ENCODE data around the gene MORC1. TPM values are rescaled to one million over a fixed set of nuclear protein-coding genes. Genes with fewer than 3 reads are reported as not detected.
"Not testable (repeated sequence)": the region's sequence is repeated elsewhere in the genome, so short reads cannot be mapped to it uniquely, and the experiment has no call there.

Gene MORC1
- total RNA-seq, 1 donor from 2014 or later = not detected

DNA sequence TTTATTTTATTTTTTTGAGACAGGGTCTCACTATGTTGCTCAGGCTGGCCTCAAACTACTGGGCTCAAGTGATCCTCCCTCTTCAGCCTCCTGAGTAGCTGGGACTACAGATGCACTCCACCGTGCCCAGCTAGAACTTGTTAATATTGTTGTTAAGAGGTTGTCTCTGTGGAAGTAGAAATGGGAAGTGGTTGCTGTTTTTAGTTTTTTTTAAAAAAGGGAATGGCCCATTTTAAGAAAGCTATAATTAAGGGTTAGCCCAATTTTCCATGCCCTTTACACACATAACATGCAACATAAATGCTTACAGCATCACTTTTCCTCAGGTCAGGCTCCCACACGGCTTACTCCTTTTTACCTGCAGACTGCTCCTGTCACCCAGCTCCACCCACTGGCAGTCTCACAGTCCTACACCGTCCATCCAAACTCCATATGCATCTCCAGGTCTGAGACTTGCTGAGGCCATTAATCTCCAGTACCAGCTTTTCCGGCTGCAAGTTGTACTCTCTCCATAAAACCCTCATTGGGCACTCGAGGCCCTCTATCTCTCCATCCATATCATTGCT, 19.8 kb downstream of the MORC1 start:
- peak; percentile 44 for ATAC-seq

GRCh38 chr3:109095166-109095565, 22.8 kb downstream of the MORC1 start:
- ATAC-seq = no peak

- no peak for ATAC-seq
These were observed 24.4 kb downstream of the MORC1 start for GRCh38 chr3:109093561-109093960.

- ATAC-seq = no peak
These were observed 26.1 kb downstream of the MORC1 start for GRCh38 chr3:109091846-109092245.

GRCh38 chr3:109089265-109089664, 28.7 kb downstream of the MORC1 start:
- no peak for ATAC-seq

GRCh38 chr3:109081746-109082510, 36.0 kb downstream of the MORC1 start:
- peak; percentile 61 for ATAC-seq

DNA sequence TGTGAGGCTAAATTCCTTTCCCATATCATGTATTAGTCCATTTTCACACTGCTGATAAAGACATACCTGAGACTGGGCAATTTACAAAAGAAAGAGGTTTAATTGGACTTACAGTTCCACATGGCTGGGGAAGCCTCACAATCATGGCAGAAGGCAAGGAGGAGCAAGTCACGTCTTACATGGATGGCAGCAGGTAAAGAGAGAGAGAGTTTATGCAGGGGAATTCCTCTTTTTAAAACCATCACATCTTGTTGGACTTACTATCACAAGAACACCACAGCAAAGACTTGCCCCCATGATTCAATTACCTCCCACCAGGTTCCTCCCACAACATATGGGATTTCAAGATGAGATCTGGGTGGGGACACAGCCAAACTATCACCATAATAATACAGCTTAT, 37.8 kb downstream of the MORC1 start:
- ATAC-seq = not testable (repeated sequence)

DNA sequence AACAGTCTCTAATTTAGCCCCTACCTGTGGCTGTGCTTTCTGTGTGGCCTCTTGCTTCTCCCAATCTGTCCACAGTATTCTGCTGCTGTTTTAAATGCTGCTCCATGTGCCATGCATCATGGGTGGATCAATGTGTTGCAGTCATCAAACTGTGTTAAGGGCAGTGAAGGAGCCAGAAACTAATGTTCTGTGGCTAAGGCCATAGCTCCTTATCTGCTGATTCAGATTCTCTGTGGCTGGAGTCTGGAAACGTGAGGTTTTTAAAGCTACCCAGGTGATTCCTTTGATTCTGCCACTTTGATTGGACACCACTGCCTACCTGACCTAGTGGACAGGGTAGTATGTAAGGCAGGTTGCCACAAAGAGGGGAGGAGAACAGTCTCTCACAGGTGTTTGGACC, 44.8 kb downstream of the MORC1 start:
- ATAC-seq = no peak

GRCh38 chr3:109072194-109072593, 45.7 kb downstream of the MORC1 start:
- ATAC-seq = no peak

DNA sequence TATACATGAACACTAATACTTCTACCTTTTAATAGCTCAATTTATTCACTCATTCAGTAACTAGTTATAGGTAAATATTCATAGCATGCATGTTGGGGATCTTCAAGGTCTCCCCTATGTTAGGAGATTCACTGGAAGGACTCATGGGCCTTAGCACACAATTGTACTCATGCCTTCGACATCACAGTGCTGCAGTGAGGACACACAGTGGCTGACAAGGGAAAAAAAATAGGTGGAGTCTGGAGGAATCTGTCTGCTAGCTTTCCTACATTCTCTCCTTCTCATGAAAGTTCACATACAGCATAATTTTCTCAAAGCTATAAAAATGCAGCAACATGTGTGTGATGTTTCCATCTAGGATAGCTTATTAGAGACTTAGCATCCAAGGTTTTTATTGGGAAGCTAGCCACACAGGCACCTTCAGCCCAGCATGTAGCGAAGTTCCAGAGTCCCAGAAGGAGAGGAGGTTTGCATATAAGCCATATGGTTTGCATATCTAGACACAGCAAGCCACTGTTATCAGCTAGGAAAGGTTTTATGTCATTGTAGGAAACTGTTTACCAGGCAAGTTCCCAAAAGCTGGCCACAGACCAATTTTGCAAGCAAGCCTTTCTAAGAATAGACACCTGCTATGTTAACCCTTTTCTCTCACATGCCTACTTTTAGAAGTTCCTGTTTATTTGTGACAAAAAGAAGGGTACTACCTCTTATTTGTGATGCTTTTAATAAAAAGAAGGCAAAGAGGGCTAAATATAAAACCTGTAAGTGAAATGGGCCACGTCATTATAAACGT, 46.4 kb downstream of the MORC1 start:
- no peak for ATAC-seq

DNA sequence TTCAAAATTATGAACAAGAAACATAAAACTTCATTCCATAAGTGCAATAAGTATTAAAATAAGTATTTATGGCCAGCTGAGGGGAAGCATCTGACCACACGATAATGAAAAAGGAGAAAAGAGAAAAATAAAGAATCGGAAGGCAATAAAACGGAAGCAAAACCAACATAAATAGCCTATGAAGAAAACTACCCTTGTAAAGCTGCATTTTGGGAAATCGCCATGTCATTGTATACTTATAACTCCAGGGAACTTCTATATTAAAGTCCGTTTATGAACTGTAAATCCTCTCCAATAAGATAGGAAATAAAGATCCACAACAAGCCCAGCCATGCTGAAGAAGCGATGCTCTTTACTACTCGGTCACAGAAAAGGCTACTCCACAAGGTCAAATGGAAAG, 47.7 kb downstream of the MORC1 start:
- no peak for ATAC-seq

GRCh38 chr3:109066864-109067263, 51.1 kb downstream of the MORC1 start:
- ATAC-seq = no peak

GRCh38 chr3:109059264-109059663, 58.7 kb downstream of the MORC1 start:
- no peak for ATAC-seq

GRCh38 chr3:109057616-109058015, 60.3 kb downstream of the MORC1 start:
- no peak for ATAC-seq

- ATAC-seq = no peak
These were observed 60.9 kb downstream of the MORC1 start for GRCh38 chr3:109057056-109057455.

DNA sequence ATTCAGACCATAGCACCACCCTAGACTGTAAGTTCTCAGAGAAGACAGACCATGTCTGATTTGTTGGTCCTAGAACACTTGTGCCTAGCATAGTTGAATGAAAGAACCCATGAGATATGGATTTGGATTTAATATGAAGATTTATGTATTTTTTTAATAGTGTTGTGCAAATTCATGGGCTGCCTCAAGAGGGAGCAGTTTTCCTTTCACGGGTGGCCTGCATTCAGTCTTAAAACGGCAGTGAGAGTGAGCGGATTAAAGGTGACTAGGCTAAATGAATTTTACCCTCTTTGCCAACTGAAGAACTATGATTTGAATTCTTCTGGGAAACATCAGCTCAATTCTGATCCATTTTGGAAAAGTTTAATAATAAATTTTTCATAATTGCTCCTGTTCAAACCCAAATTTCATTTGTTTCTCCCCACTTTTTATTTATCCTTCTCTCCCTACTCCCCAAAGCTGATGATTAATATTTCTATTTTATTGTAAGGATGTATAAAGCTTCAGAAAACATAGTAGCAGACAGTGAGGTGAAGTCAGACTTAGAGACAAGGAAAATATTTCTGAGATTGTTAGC, 67.3 kb downstream of the MORC1 start:
- ATAC-seq = peak; percentile 39

GRCh38 chr3:109047366-109047765, 70.6 kb downstream of the MORC1 start:
- ATAC-seq = no peak

- ATAC-seq = no peak
These were observed 72.5 kb downstream of the MORC1 start for GRCh38 chr3:109045271-109046040.

GRCh38 chr3:109035082-109035481, 82.9 kb downstream of the MORC1 start:
- no peak for ATAC-seq

- no peak for ATAC-seq
These were observed 84.8 kb downstream of the MORC1 start for GRCh38 chr3:109033000-109033660.

DNA sequence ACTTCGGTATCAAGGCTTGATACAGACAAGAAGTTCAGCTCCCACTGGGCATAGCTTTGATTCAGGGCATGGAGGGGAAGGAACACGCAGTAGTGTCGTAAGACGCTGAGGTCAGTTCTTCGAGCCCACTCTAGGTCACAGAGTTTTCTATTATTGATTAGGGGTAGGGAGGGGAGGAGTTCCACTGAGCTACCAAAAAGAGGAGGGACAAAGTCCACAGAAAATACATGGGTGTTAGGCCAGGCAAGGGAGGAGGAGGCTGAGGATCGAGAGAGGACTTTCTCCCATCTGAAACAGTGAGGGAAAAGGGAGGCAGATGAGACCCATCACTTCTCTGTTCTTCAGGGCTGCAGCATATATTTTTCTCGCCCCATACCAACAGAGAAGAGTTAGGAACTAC, 89.2 kb downstream of the MORC1 start:
- no peak for ATAC-seq

- no peak for ATAC-seq
These were observed 91.1 kb downstream of the MORC1 start for GRCh38 chr3:109026821-109027220.
